Progenitor cell of endocrine pancreas (in vitro differentiated cells): ENCODE data around the gene BCDIN3D. TPM values are rescaled to one million over a fixed set of nuclear protein-coding genes. Genes with fewer than 3 reads are reported as not detected.

Experiments
- DNase-seq: peaks from one replicate; pipeline ENCODE4 v3.0.0; 2021; ENCODE audit warnings: low spot score; ENCODE audit not compliant: unreplicated experiment
- H3K27ac Mint-ChIP-seq: 2 replicates; pipeline ENCODE4 v1.8.0; 2021; ENCODE audit warnings: mild to moderate bottlenecking, moderate library complexity, mixed read lengths
- H3K27me3 Mint-ChIP-seq: 2 replicates; pipeline ENCODE4 v1.8.0; 2021; ENCODE audit warnings: mixed read lengths
- H3K36me3 Mint-ChIP-seq: 2 replicates; pipeline ENCODE4 v1.8.0; 2022; ENCODE audit warnings: mixed read lengths; ENCODE audit not compliant: insufficient read depth
- H3K4me1 Mint-ChIP-seq: 2 replicates; pipeline ENCODE4 v1.8.0; 2021; ENCODE audit warnings: low read depth, mixed read lengths
- H3K4me3 Mint-ChIP-seq: 2 replicates; pipeline ENCODE4 v1.8.0; 2021; ENCODE audit warnings: low read depth, mild to moderate bottlenecking, moderate library complexity, mixed read lengths
- H3K9me3 Mint-ChIP-seq: 2 replicates; pipeline ENCODE4 v1.8.0; 2021; ENCODE audit warnings: low read depth, mixed read lengths
- total RNA-seq: library from RNA; stranded (reverse); gene quantifications from 2 replicates; pipeline ENCODE4 v1.2.1, GENCODE V29; 2021
- TF ChIP-seq, protein P1 (sequence below): fragments of 200-600 bp; sonication (generic); IDR thresholded peaks from one replicate; pipeline ENCODE4 v1.5.0; 2021; ENCODE audit warnings: antibody characterized with exemption, mild to moderate bottlenecking; ENCODE audit not compliant: unreplicated experiment

BCDIN3D gene
- total RNA-seq, 1 donor from 2014 or later = 7.3 TPM

DNA sequence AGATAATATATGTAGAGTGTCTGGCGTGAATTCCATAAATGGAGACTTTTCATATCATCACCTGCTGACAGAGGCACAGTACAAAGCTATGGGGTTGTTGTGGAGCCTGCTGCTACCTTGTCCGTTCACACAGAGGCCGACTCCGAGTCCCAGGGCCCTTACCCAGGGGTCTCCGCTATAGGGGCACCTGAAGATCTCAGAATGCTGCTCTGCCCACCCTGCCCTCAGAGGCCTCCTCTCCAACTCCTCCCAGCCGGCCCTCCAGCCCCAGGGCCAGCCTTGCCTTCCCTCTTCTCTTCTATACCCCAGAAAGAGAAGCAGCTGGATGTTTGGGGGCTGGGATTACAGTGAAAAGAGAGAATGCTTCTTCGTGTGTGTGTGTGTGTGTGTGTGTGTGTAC is 36.0 kb downstream of the BCDIN3D start:
- Mint-ChIP-seq H3K27ac (no peak overlapping the region), H3K36me3 (peaks cover 15% of the 10 kb centered on the region), H3K27me3 (no peaks in the 10 kb centered on the region), H3K4me3 (no peak overlapping the region), H3K4me1 (peaks cover 8% of the 10 kb centered on the region), H3K9me3 (no peaks in the 10 kb centered on the region)
- DNase-seq = no peak
- TF ChIP-seq, protein P1, sequence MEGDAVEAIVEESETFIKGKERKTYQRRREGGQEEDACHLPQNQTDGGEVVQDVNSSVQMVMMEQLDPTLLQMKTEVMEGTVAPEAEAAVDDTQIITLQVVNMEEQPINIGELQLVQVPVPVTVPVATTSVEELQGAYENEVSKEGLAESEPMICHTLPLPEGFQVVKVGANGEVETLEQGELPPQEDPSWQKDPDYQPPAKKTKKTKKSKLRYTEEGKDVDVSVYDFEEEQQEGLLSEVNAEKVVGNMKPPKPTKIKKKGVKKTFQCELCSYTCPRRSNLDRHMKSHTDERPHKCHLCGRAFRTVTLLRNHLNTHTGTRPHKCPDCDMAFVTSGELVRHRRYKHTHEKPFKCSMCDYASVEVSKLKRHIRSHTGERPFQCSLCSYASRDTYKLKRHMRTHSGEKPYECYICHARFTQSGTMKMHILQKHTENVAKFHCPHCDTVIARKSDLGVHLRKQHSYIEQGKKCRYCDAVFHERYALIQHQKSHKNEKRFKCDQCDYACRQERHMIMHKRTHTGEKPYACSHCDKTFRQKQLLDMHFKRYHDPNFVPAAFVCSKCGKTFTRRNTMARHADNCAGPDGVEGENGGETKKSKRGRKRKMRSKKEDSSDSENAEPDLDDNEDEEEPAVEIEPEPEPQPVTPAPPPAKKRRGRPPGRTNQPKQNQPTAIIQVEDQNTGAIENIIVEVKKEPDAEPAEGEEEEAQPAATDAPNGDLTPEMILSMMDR = no peak

DNA sequence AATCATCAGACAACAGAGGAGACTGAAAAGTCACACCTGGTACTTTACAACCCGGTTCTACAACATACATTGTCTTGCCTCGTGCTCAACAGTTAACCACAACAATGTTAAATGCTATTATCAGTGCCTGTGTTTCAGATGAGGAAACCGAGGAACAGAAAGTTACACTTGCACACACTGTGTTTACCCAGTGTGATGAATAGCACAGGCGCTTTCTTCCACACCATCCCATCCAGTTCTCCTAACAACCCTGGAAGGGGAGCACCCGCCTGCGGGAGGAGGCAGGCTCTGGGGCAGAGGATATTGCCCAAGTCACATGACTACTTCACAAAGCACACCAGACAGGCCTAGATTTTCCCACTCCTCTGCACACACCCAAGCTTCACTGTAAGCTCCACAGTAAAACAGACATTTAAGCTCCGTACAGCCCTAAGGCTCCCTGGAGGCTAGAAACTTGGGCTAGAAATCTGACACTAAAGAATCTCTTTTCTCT is 36.5 kb downstream of the BCDIN3D start:
- Mint-ChIP-seq H3K27me3 (no peaks in the 10 kb centered on the region), H3K4me1 (peaks cover 8% of the 10 kb centered on the region), H3K27ac (no peak overlapping the region), H3K36me3 (peaks cover 15% of the 10 kb centered on the region), H3K4me3 (no peak overlapping the region), H3K9me3 (no peaks in the 10 kb centered on the region)
- TF ChIP-seq, protein P1 = no peak
- no peak for DNase-seq

DNA sequence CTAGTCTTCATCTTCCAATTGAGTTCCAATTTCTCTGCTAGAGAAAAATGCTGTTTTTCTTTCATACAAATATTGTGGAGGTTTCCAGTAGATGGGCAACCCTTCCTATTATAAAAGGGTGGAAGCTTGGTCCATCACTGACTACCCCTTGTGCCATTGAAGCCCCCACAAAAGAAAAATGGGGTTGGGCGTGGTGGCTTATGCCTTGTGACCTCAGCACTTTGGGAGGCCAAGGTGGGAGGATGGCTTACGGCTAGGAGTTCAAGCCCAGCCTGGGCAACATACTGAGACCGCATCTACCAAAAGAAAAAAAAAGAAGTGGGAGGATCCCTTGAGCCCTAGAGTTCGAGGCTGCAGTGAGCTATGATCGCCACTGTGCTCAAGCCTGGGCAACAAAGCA is 37.5 kb downstream of the BCDIN3D start:
- TF ChIP-seq, protein P1 = no peak

DNA sequence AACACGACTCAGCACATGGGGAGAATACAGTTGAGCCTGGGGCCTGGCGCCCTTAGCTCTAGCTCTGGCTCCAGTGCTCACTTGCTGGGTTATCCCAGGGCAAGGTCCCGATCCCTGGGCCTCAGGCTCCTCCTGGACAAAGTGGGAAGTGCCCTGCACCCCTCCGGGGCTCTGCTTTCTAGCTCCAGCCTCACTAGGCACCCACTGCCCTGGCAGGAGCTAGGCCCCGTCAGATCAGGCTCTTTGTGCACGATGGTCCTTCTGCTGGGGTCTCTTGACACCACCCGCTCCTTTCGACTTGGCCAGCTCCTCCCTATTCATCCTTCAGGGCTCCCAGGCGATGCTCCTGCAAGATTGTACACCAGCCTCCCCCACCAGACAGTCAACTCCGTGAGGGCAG is 38.1 kb downstream of the BCDIN3D start:
- H3K27me3 Mint-ChIP-seq = no peaks in the 10 kb centered on the region
- H3K4me1 Mint-ChIP-seq = peaks cover 5% of the 10 kb centered on the region
- DNase-seq = no peak
- no peak overlapping the region for H3K4me3 Mint-ChIP-seq
- H3K9me3 Mint-ChIP-seq = no peaks in the 10 kb centered on the region
- TF ChIP-seq, protein P1 = no peak
- H3K27ac Mint-ChIP-seq = no peak overlapping the region
- H3K36me3 Mint-ChIP-seq = peaks cover 20% of the 10 kb centered on the region

More for the DNA sequence above, 37.5 kb downstream of the BCDIN3D start:
- DNase-seq = no peak
- Mint-ChIP-seq H3K4me1 (peaks cover 7% of the 10 kb centered on the region), H3K4me3 (no peak overlapping the region), H3K27ac (no peak overlapping the region), H3K9me3 (no peaks in the 10 kb centered on the region), H3K36me3 (peaks cover 16% of the 10 kb centered on the region), H3K27me3 (no peaks in the 10 kb centered on the region)

DNA sequence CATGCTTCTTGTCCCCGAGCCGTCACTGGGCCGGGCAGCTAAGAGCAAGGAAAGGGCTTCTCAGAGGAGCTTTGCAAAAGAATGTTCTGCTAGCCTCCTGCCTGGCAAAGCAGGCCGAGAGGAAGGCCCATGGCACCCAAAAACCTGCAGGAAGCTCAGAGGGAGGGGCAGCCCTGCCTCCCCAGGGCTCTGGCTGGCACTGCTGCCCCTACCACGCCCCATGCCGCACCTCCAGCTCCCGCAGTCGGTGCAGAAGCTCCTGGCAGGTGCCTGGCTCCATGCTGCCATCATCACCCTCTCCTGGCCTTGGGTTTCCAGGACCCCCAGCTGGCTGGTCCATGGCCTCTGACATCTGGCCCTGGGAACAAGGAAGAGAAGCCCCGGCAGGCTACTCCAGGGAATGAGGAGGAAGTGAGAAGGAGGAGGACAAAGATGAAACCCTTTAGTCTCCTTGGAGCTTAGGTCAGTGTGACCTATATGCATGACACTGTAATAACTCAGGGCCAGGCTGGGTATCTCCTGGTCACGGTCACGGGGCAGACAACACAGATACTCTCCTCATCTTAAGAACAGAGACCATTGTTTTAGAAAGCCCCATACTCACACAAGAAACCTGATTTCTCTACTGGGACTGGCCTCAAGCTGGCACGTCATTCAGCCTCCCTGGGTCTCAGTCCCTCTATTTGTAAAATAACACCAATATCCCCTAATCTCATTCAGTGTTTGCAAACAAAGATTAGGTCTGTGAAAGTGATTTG is 39.0 kb downstream of the BCDIN3D start:
- H3K9me3 Mint-ChIP-seq = no peaks in the 10 kb centered on the region
- H3K36me3 Mint-ChIP-seq = peaks cover 21% of the 10 kb centered on the region
- H3K27me3 Mint-ChIP-seq = no peaks in the 10 kb centered on the region
- no peak overlapping the region for H3K27ac Mint-ChIP-seq
- H3K4me3 Mint-ChIP-seq = no peak overlapping the region
- DNase-seq = no peak
- TF ChIP-seq, protein P1 = no peak
- no peaks in the 10 kb centered on the region for H3K4me1 Mint-ChIP-seq
